ENCODE results near the gene ABCC11.

GRCh38 chr16:48157794-48158193, 89.5 kb downstream of the ABCC11 start:
- TF ChIP-seq POLR2A (IDR thresholded peaks at IDR 0.05) = no peak
- no peak for TF ChIP-seq CTCF (IDR thresholded peaks at IDR 0.05)

Data from Peyer's patch (tissue), 4 donors.